HepG2 (cell line): ENCODE results near the gene ZKSCAN1. TPM values are rescaled to one million over a fixed set of nuclear protein-coding genes. Genes with fewer than 3 reads are reported as not detected.

Experiments used
- CBFB ChIP-seq: sonication (generic); formaldehyde crosslinking; IDR thresholded peaks from 2 replicates; pipeline ENCODE4 v1.4.0; 2020; ENCODE audit warnings: missing genetic modification reagents
- GTF3A ChIP-seq: sonication (generic); formaldehyde crosslinking; conservative IDR thresholded peaks from 2 replicates; pipeline ENCODE4 v1.4.0; 2020; ENCODE audit warnings: mild to moderate bottlenecking, missing genetic modification reagents
- HNRNPUL1 ChIP-seq: fragments of 200-400 bp; formaldehyde crosslinking; IDR thresholded peaks from 2 replicates; pipeline ENCODE4 v1.6.1; 2017; ENCODE audit warnings: low read depth, mild to moderate bottlenecking, low read length, moderate library complexity
- IKZF1 ChIP-seq: fragments of 450-650 bp; IDR thresholded peaks from 2 replicates; pipeline ENCODE4 v1.7.1; 2016
- KLF6 ChIP-seq: IDR thresholded peaks from 2 replicates; pipeline ENCODE4 v1.8.0; 2016; ENCODE audit warnings: missing biosample characterization, missing genetic modification reagents
- LCORL ChIP-seq, 2 experiments: fragments of 450-650 bp in 1 of 2; sonication (generic) in 1 of 2; formaldehyde crosslinking in 1 of 2; IDR thresholded peaks; 2 replicates each; pipeline versions ENCODE4 v1.5.0 to v1.6.1; 2017 to 2020; ENCODE audit warnings: antibody characterized with exemption in 1 of 2, missing genetic modification reagents in 1 of 2
- THAP11 ChIP-seq: IDR thresholded peaks from 2 replicates; pipeline ENCODE4 v1.6.1; 2016; ENCODE audit warnings: missing biosample characterization, missing genetic modification reagents
- TOE1 ChIP-seq: sonication (generic); formaldehyde crosslinking; IDR thresholded peaks from 2 replicates; pipeline ENCODE4 v1.4.0; 2020; ENCODE audit warnings: mild to moderate bottlenecking, missing genetic modification reagents
- ZFP36L1 ChIP-seq: sonication (generic); formaldehyde crosslinking; IDR thresholded peaks from 2 replicates; pipeline ENCODE4 v1.8.0; 2022; ENCODE audit warnings: mild to moderate bottlenecking, missing genetic modification reagents, moderate library complexity
- ZNF12 ChIP-seq: sonication (generic); formaldehyde crosslinking; IDR thresholded peaks from 2 replicates; pipeline ENCODE4 v1.5.0; 2020; ENCODE audit warnings: missing genetic modification reagents
- ZNF510 ChIP-seq: sonication (generic); formaldehyde crosslinking; IDR thresholded peaks from 2 replicates; pipeline ENCODE4 v1.4.0; 2020; ENCODE audit warnings: low read depth, mild to moderate bottlenecking, missing genetic modification reagents
- ZSCAN29 ChIP-seq: sonication (generic); formaldehyde crosslinking; conservative IDR thresholded peaks from 2 replicates; pipeline ENCODE4 v1.4.0; 2020; ENCODE audit warnings: mild to moderate bottlenecking, missing genetic modification reagents
- polyA plus RNA-seq, 8 experiments: library from polyadenylated mRNA; depleted of rRNA in 3 of 8; stranded (reverse) in 7 of 8; unstranded in 1 of 8; fragments of >200 nt; fragmentation: Illumina TruSeq in 4 of 8; extraction: Trizol in 4 of 8; gene quantifications; 2 replicates each; pipeline versions ENCODE4 v1.2.1 to v1.2.3, GENCODE V29; 2011 to 2016; ENCODE audit warnings: low read depth in 4 of 8, missing spikeins in 1 of 8, mixed read lengths in 1 of 8; ENCODE audit not compliant: insufficient read depth in 1 of 8
- total RNA-seq, 5 experiments: library from RNA; depleted of rRNA; stranded (reverse); fragments of >200 nt; fragmentation: Illumina TruSeq; extraction: Trizol; gene quantifications; 2 replicates each; pipeline ENCODE4 v1.2.3, GENCODE V29; 2016; ENCODE audit warnings: low read depth in 1 of 5
- TF ChIP-seq, protein P1 (sequence below): sonication (generic); formaldehyde crosslinking; IDR thresholded peaks from 2 replicates; pipeline ENCODE4 v1.8.0; 2022; ENCODE audit warnings: missing genetic modification reagents, mild to moderate bottlenecking, borderline replicate concordance
- TF ChIP-seq, protein P2 (sequence below): sonication (generic); formaldehyde crosslinking; IDR thresholded peaks from 2 replicates; pipeline ENCODE4 v1.8.1; 2023; ENCODE audit warnings: mild to moderate bottlenecking, missing genetic modification reagents
- TF ChIP-seq, protein P3 (sequence below): sonication (generic); formaldehyde crosslinking; IDR thresholded peaks from 2 replicates; pipeline ENCODE4 v1.4.0; 2020; ENCODE audit warnings: missing genetic modification reagents, borderline replicate concordance
- TF ChIP-seq, protein P4 (sequence below): sonication (generic); formaldehyde crosslinking; IDR thresholded peaks from 2 replicates; pipeline ENCODE4 v1.4.0; 2020; ENCODE audit warnings: missing genetic modification reagents
- TF ChIP-seq, protein P5 (sequence below): sonication (generic); formaldehyde crosslinking; IDR thresholded peaks from 2 replicates; pipeline ENCODE4 v1.5.0; 2020; ENCODE audit warnings: mild to moderate bottlenecking, missing genetic modification reagents

ZKSCAN1 gene
- total and polyA plus RNA-seq, 2 of the 13 experiments (the other 11 are each of a cell fraction or from before 2014, with no cell fraction given): 46.4 to 60.6 TPM

DNA sequence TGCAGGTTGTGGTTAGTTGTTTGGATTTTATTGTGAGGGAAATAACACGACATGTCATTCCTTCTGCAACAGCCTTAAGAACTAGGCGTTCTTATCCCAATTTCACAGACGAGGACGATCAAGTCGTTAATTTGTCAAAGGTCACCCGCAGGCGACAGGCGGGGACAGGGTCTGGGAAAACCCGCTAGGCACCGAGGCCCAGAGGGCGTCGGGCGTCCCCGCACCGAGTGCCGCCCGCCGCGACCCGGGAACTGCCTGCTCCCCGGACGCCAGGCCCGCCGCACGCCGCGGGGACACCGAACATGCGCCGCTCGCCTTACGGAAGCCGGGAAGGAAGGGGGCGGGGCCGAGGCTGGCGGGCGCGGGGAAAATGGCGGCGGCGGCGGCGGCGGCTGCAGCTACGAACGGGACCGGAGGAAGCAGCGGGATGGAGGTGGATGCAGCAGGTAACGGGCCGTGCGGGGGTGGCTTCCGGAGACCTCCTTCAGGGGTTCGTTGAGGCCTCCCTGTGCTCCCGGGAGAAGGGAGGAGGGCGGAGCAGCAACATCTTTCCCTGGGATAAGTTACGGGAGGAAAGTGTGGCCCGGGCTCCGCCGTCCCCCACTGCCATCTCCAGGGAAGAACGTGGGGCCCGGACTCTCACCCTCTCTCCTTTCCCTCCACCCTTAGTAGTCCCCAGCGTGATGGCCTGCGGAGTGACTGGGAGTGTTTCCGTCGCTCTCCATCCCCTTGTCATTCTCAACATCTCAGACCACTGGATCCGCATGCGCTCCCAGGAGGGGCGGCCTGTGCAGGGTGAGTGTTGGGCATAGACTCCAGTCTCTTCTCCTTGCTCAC lies 73.4 kb downstream of the ZKSCAN1 start, which contains the start of gene COPS6 (continued):
- TF ChIP-seq, protein P1, sequence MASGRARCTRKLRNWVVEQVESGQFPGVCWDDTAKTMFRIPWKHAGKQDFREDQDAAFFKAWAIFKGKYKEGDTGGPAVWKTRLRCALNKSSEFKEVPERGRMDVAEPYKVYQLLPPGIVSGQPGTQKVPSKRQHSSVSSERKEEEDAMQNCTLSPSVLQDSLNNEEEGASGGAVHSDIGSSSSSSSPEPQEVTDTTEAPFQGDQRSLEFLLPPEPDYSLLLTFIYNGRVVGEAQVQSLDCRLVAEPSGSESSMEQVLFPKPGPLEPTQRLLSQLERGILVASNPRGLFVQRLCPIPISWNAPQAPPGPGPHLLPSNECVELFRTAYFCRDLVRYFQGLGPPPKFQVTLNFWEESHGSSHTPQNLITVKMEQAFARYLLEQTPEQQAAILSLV (CRISPR knock-in tag): peak; percentile 98; the same call in 1 of the 2 replicates
- TF ChIP-seq, protein P2, sequence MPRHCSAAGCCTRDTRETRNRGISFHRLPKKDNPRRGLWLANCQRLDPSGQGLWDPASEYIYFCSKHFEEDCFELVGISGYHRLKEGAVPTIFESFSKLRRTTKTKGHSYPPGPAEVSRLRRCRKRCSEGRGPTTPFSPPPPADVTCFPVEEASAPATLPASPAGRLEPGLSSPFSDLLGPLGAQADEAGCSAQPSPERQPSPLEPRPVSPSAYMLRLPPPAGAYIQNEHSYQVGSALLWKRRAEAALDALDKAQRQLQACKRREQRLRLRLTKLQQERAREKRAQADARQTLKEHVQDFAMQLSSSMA (CRISPR knock-in tag): peak; percentile 88; the same call in 1 of the 2 replicates
- peak; percentile 97; the same call in 1 of the 2 replicates for TF ChIP-seq ZFP36L1 (CRISPR knock-in tag)
- TF ChIP-seq KLF6 (CRISPR knock-in tag): peak; percentile 94; the same call in 1 of the 2 replicates
- TF ChIP-seq, protein P3, sequence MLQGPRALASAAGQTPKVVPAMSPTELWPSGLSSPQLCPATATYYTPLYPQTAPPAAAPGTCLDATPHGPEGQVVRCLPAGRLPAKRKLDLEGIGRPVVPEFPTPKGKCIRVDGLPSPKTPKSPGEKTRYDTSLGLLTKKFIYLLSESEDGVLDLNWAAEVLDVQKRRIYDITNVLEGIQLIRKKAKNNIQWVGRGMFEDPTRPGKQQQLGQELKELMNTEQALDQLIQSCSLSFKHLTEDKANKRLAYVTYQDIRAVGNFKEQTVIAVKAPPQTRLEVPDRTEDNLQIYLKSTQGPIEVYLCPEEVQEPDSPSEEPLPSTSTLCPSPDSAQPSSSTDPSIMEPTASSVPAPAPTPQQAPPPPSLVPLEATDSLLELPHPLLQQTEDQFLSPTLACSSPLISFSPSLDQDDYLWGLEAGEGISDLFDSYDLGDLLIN (CRISPR knock-in tag): 0 out of 2 replicates have a peak, but pooled peaks have one; percentile 66
- no peak for TF ChIP-seq IKZF1
- peak; percentile 72; the same call in 1 of the 2 replicates for TF ChIP-seq GTF3A (CRISPR knock-in tag)
- TF ChIP-seq CBFB (CRISPR knock-in tag): peak; percentile 79; the same call in 1 of the 2 replicates
- TF ChIP-seq, protein P4, sequence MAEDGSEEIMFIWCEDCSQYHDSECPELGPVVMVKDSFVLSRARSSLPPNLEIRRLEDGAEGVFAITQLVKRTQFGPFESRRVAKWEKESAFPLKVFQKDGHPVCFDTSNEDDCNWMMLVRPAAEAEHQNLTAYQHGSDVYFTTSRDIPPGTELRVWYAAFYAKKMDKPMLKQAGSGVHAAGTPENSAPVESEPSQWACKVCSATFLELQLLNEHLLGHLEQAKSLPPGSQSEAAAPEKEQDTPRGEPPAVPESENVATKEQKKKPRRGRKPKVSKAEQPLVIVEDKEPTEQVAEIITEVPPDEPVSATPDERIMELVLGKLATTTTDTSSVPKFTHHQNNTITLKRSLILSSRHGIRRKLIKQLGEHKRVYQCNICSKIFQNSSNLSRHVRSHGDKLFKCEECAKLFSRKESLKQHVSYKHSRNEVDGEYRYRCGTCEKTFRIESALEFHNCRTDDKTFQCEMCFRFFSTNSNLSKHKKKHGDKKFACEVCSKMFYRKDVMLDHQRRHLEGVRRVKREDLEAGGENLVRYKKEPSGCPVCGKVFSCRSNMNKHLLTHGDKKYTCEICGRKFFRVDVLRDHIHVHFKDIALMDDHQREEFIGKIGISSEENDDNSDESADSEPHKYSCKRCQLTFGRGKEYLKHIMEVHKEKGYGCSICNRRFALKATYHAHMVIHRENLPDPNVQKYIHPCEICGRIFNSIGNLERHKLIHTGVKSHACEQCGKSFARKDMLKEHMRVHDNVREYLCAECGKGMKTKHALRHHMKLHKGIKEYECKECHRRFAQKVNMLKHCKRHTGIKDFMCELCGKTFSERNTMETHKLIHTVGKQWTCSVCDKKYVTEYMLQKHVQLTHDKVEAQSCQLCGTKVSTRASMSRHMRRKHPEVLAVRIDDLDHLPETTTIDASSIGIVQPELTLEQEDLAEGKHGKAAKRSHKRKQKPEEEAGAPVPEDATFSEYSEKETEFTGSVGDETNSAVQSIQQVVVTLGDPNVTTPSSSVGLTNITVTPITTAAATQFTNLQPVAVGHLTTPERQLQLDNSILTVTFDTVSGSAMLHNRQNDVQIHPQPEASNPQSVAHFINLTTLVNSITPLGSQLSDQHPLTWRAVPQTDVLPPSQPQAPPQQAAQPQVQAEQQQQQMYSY: peak; percentile 55; the same call in 1 of the 2 replicates
- peak; percentile 72; the same call in 1 of the 2 replicates for TF ChIP-seq ZSCAN29 (CRISPR knock-in tag)
- TF ChIP-seq, protein P5, sequence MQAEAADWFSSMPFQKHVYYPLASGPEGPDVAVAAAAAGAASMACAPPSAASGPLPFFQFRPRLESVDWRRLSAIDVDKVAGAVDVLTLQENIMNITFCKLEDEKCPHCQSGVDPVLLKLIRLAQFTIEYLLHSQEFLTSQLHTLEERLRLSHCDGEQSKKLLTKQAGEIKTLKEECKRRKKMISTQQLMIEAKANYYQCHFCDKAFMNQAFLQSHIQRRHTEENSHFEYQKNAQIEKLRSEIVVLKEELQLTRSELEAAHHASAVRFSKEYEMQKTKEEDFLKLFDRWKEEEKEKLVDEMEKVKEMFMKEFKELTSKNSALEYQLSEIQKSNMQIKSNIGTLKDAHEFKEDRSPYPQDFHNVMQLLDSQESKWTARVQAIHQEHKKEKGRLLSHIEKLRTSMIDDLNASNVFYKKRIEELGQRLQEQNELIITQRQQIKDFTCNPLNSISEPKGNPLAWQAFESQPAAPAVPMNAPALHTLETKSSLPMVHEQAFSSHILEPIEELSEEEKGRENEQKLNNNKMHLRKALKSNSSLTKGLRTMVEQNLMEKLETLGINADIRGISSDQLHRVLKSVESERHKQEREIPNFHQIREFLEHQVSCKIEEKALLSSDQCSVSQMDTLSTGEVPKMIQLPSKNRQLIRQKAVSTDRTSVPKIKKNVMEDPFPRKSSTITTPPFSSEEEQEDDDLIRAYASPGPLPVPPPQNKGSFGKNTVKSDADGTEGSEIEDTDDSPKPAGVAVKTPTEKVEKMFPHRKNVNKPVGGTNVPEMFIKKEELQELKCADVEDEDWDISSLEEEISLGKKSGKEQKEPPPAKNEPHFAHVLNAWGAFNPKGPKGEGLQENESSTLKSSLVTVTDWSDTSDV (CRISPR knock-in tag): no peak
- TF ChIP-seq THAP11: peak; percentile 90
- no peak for TF ChIP-seq HNRNPUL1
- TF ChIP-seq ZNF510: peak; percentile 84; the same call in 1 of the 2 replicates
- TF ChIP-seq LCORL (IDR thresholded peaks at IDR 0.05): no peak
- 0 out of 2 replicates have a peak, but pooled peaks have one; percentile 31 for TF ChIP-seq LCORL (CRISPR knock-in tag; IDR thresholded peaks at IDR 0.05)
- TF ChIP-seq TOE1 (CRISPR knock-in tag): peak; percentile 90; the same call in 1 of the 2 replicates
- TF ChIP-seq ZNF12: peak; percentile 74; the same call in 1 of the 2 replicates
